WTC11 (cell line): ENCODE results near the gene PLCH2.

Source experiments
- CTCF ChIP-seq: fragments of 200-600 bp; IDR thresholded peaks from 2 replicates; pipeline ENCODE4 v1.8.0; 2022; ENCODE audit warnings: antibody characterized with exemption
- E2F4 ChIP-seq: sonication (generic); formaldehyde crosslinking; IDR thresholded peaks from 2 replicates; pipeline ENCODE4 v1.8.1; 2022; ENCODE audit warnings: low read depth, mild to moderate bottlenecking, moderate library complexity, missing genetic modification reagents, borderline replicate concordance
- ETV6 ChIP-seq: sonication (generic); formaldehyde crosslinking; IDR thresholded peaks from 2 replicates; pipeline ENCODE4 v1.8.1; 2022; ENCODE audit warnings: mild to moderate bottlenecking, missing genetic modification reagents
- FOXJ3 ChIP-seq: sonication (generic); formaldehyde crosslinking; IDR thresholded peaks from 2 replicates; pipeline ENCODE4 v1.9.0; 2021; ENCODE audit warnings: missing genetic modification reagents, mild to moderate bottlenecking, borderline replicate concordance
- MAX ChIP-seq: sonication (generic); formaldehyde crosslinking; IDR thresholded peaks from 2 replicates; pipeline ENCODE4 v1.8.0; 2022; ENCODE audit warnings: mild to moderate bottlenecking, missing genetic modification reagents
- NR2C2 ChIP-seq: sonication (generic); formaldehyde crosslinking; IDR thresholded peaks from 2 replicates; pipeline ENCODE4 v1.8.0; 2022; ENCODE audit warnings: mild to moderate bottlenecking, missing genetic modification reagents
- NR3C1 ChIP-seq: sonication (generic); formaldehyde crosslinking; conservative IDR thresholded peaks from 2 replicates; pipeline ENCODE4 v1.8.1; 2023; ENCODE audit warnings: low read depth, mild to moderate bottlenecking, missing genetic modification reagents
- SMAD3 ChIP-seq: sonication (generic); formaldehyde crosslinking; IDR thresholded peaks from 2 replicates; pipeline ENCODE4 v1.8.0; 2022; ENCODE audit warnings: missing genetic modification reagents, mild to moderate bottlenecking, borderline replicate concordance
- ZBTB43 ChIP-seq: sonication (generic); formaldehyde crosslinking; IDR thresholded peaks from 2 replicates; pipeline ENCODE4 v1.8.1; 2023; ENCODE audit warnings: mild to moderate bottlenecking, missing genetic modification reagents
- ZNF121 ChIP-seq: sonication (generic); formaldehyde crosslinking; IDR thresholded peaks from 2 replicates; pipeline ENCODE4 v1.8.0; 2023; ENCODE audit warnings: missing genetic modification reagents
- ZNF317 ChIP-seq: sonication (generic); formaldehyde crosslinking; IDR thresholded peaks from 2 replicates; pipeline ENCODE4 v1.8.1; 2023; ENCODE audit warnings: low read depth, mild to moderate bottlenecking, moderate library complexity, missing genetic modification reagents, borderline replicate concordance
- ZNF416 ChIP-seq: fragments of 250-450 bp; sonication (Bioruptor Pico); IDR thresholded peaks from 2 replicates; pipeline ENCODE4 v1.9.0; 2021; ENCODE audit warnings: mild to moderate bottlenecking, inconsistent platforms

GRCh38 chr1:2554621-2555387, 78.7 kb downstream of the PLCH2 start:
- TF ChIP-seq E2F4 (CRISPR knock-in tag) (no peak), CTCF (no peak), NR3C1 (CRISPR knock-in tag) (no peak), ZNF317 (no peak), ZNF121 (CRISPR knock-in tag) (no peak), NR2C2 (no peak), FOXJ3 (CRISPR knock-in tag) (no peak), ETV6 (CRISPR knock-in tag) (no peak), ZBTB43 (CRISPR knock-in tag) (no peak), ZNF416 (no peak), MAX (CRISPR knock-in tag) (no peak), SMAD3 (CRISPR knock-in tag) (no peak)
